ENCODE results near the gene HEMGN. TPM values are rescaled to one million over a fixed set of nuclear protein-coding genes. Genes with fewer than 3 reads are reported as not detected.

Gene HEMGN
- total and polyA plus RNA-seq, 2 donors (not counting 1 experiment from before 2014, with no cell fraction given) = 0.06 TPM; not detected in 1

GRCh38 chr9:97985058-97985861 is 47.3 kb upstream of the HEMGN start:
- no peaks in the 10 kb centered on the region for H3K9me3 Mint-ChIP-seq (ENCODE audit: insufficient read depth)

More at GRCh38 chr9:97985058-97985861, 47.3 kb upstream of the HEMGN start:
- WGBS (ENCODE audit: insufficient coverage) = 2% methylated on average over 55 of the region's 59 CpGs
- peak overlapping the region; percentile 89 for H3K9ac ChIP-seq (ENCODE audit: low read length)
- H3K4me1 ChIP-seq (ENCODE audit: control insufficient read depth in 2 of 2, insufficient read depth in 2 of 2, low read length in 2 of 2) = peaks cover 40 to 49% of the 10 kb centered on the region in 2 donors
- H3K36me3 ChIP-seq (replicated peaks in 1 of 2; ENCODE audit: control extremely low read depth in 1 of 2, control insufficient read depth in 1 of 2, extremely low read depth in 1 of 2, insufficient read depth in 2 of 2, low read length in 1 of 2) = no peaks in the 10 kb centered on the region
- TF ChIP-seq CTCF (IDR thresholded peaks at IDR 0.05) (no peak), EZH2 (IDR thresholded peaks at IDR 0.05; ENCODE audit: borderline replicate concordance, insufficient read depth, low read depth, low read length, poor library complexity, severe bottlenecking) (no peak)
- peak overlapping the region; percentile 91 for H2AFZ ChIP-seq (ENCODE audit: insufficient read depth, low read depth, low read length, poor library complexity, severe bottlenecking)
- intact Hi-C loops (cut with micrococcal nuclease) = loop anchor here (2.0 to 10.0 kb wide), 5 partner anchors 278 to 1570 kb away; partner anchors contain the start of genes NCBP1, TDRD7, TSTD2 and XPA
- H4K20me1 ChIP-seq (ENCODE audit: control insufficient read depth, insufficient read depth, low read length, poor library complexity, severe bottlenecking) = no peaks in the 10 kb centered on the region
- DNase-seq (no peak), ATAC-seq (ENCODE audit: low read depth) (no peak)
- H3K27me3 ChIP-seq (replicated peaks in 1 of 4; ENCODE audit: control extremely low read depth in 1 of 4, control insufficient read depth in 3 of 4, insufficient read depth in 4 of 4, low read length in 3 of 4) = no peaks in the 10 kb centered on the region
- peak overlapping the region; percentile 59 for H3K27ac Mint-ChIP-seq
- peaks cover 52% of the 10 kb centered on the region for H3K4me1 Mint-ChIP-seq
- H3K79me2 ChIP-seq (ENCODE audit: control insufficient read depth, insufficient read depth, low read length) = peaks cover 55% of the 10 kb centered on the region
- H3K9me3 ChIP-seq (ENCODE audit: control extremely low read depth in 1 of 3, control insufficient read depth in 2 of 3, insufficient read depth in 1 of 3, low read length in 2 of 3) = peaks cover 0 to 6% (median 0%) of the 10 kb centered on the region in 3 donors
- peak overlapping the region; percentile 84 for H3K4me3 Mint-ChIP-seq
- POLR2A ChIA-PET = interaction anchor here (0.9 to 1.7 kb wide), 3 partner anchors 71 to 270 kb away, joined by 3 to 4 read pairs (median 4); partner anchors contain the start of genes NANS and TBC1D2
- H3K4me3 ChIP-seq (ENCODE audit: control extremely low read depth in 1 of 5, extremely low read depth in 1 of 5, insufficient read depth in 1 of 5, low read depth in 2 of 5, low read length in 4 of 5) = peak overlapping the region in 4 of 5 experiments; percentile 55 to 97 (median 87)
- H3K4me2 ChIP-seq (replicated peaks; ENCODE audit: low read depth, low read length, poor library complexity, severe bottlenecking) = peak overlapping the region; percentile 88
- H3K27ac ChIP-seq (ENCODE audit: low read length in 2 of 2) = peak overlapping the region; percentile 90 to 93
- CTCF ChIA-PET = interaction anchor here (0.8 to 5.3 kb wide), 5 partner anchors 25 to 63 kb away, joined by 3 to 45 read pairs (median 6); partner anchors contain the start of gene TRMO
- no peaks in the 10 kb centered on the region for H3K27me3 Mint-ChIP-seq
